Stimulated activated CD4-positive, alpha-beta T cell treated with anti-CD3 and anti-CD28 coated beads, Interleukin-2, amount 100 ng/mL, for 4 hours (primary cell): ENCODE results near the gene ASB18.

Source experiments
- DNase-seq: peaks from one replicate; pipeline ENCODE4 v3.0.0-alpha.2; 2020; ENCODE audit warnings: low read depth

Gene ASB18

DNA sequence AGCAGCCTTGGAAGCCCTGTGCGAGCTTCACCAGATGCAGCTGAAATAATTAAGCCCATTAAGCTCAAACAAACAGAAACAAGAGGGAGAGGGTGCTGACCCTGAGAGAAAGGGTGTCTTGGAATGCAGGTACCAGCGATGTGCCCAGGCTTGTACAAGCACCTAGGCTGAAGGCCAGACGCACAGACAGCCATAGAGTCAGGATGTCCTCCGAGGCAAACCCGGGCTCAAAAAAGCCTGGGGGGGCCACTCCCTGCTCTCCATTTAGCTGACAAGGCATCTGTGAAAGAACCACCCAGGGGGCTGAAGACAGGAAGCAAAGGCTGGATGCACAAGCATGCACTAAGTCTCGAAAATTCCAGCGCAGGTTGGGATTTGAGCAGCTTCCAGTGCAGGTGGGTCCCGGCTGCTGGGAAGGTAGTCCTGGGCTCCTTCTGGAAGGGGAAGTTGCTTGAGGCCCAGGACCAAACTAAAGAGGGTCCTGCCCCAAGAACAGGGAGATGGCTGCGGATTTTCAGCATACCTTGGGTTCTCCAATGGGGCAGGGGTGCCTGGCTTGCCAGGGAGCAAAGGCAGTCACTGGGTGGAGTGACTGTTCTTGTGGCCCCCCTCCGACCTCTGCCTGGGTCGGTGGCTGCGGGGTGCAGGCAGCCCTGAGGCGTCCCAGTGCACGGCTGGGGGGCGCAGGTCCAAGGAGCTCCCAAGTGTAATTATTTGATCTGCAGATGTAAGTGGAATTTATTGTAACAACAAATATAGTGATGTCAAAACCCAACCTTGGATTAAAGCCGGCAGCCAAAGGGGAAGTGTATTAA, 102.0 kb downstream of the ASB18 start:
- DNase-seq: no peak

DNA sequence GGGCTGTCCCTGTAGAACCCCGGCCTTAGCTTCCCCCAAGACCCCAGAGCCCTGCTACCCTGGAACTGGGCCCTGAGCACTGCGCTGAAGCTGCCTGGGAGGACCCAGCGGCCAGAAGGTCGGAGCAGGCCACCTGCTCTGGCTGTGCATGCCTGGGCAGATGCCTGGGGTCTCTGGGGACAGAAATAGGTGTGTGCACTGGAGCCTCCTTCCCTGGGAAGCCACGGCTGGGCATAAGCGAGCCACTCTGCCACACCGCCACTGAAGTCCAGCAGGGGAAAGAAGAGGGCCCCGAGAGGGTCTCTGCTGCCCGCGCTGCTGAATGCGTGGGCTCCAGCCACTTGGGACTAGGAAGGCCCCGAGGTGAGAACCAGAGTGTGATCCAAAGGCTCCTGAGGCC, 102.7 kb downstream of the ASB18 start:
- DNase-seq: no peak

DNA sequence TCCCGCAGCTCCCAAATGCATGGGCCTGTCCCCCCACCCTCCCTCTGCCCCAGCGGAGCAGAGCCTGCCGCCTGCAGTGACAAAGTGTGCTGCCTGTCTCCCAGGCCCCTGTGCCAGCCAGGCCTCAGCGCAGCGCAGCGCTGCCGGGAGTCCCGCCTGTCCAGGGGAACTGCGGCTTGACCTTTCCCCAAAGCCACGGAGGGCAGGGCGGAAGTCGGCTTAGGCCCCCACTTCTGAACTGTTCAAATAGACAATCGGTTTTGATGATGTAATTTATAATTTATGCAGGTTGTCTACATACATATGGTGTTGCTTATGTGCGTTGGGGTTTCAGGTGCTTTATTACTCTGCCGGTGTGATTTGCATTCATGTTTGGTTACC, 103.1 kb downstream of the ASB18 start:
- no peak for DNase-seq

DNA sequence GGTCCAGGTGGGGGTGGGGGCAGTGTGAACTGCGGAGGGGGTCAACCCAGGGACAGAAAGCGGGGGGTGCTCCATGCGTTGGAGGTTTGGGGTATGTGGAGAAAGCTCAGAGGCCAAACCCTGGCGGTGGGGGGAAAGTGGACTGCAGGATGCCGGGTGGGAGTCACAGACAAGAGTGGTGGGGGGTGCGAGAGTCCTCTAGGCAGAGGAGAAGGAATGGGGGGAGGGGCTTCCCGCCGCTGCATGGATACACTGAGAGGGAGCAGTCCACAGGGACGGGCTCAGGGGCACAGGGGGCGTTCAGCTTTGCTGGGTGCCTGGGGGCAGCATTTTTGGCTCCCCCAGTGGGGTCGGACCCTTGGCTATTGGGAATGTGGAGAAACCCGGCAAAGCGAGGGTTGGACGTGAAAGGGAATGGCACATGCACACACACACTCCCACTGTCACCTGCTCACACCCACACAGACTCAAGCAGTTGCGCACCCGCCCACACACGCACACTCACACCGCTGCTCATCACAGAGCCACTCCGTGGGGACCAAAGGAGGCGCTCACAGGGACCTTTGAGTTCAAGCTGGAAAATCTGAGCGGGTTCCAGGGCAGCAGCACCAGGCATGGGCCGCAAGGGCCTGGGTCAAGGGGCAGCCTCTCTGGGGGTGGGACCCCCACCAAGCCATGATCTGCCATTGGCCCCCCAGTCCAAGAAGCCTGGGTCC, 103.7 kb downstream of the ASB18 start:
- no peak for DNase-seq

GRCh38 chr2:236159778-236160170, 104.4 kb downstream of the ASB18 start:
- DNase-seq: no peak

DNA sequence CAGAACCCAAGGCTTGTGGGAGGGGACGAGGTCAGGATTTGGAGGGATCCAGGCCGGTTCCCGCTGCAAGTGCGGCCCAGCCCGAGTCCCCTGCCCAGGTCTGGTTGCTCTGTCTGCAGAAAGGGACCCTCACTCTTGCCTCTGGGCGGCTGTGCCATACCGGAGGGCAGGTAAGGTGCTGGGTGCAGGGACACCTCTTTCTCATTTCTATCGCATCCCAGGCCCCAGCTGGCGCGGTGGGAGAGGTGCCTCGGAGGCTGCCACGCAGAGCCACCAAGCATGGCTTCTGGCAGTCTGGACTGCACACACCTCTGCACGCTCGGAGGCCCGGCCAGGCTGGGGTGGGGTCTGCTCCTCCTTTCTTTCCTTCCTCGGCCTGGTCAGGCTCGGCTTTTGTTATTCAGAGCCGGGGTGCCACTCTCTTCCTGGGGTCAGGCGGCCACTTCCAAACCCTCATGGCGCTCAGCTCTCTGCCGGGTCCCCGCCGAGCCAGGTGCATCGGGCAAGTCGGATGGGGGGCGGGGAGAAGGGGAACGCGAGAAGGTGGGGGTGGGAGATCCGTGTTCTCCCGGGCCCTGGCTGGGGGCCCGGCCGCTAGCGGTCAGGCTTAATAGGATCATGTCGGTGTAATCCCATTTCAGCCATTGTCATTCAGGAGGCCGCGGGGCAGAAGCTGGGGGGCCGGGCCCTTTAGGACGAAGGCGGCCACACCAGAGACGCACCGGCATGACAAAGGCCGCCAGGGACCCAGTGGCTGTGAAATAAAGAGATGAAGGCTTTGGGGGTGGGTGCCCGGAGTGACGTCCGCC, 105.0 kb downstream of the ASB18 start:
- DNase-seq: no peak

DNA sequence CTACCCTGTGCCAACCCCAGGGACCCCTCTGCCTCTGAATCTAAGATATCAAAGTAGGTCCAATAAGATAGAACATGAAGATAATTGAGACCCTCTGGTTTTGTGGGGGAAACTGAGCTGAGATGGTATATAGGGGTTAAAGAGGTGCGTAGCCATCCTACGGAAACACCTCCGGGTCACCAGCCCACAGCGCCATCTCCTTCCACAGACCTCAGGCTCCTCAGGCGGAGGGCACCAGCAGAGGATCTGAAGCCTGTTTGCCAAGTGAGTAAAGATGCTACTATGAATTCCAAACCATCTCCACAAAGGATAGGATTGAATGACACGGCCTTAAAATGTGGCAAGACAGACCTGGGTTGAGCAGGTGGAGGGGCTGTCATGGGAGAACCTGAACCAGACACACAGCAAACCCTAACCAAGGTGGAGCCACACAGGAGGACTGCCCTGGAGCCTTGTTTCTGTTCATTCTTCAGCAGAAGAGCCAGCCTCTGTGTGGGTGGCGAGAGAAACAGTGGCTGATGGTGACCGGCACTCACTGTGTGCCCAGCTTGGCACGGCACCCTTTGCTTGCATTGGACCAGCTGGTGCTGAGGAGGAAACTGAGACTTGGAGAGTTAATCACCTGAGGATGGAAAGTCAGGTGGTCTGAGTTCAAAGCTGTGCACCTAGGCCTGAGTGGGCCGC, 106.2 kb downstream of the ASB18 start:
- DNase-seq: no peak

DNA sequence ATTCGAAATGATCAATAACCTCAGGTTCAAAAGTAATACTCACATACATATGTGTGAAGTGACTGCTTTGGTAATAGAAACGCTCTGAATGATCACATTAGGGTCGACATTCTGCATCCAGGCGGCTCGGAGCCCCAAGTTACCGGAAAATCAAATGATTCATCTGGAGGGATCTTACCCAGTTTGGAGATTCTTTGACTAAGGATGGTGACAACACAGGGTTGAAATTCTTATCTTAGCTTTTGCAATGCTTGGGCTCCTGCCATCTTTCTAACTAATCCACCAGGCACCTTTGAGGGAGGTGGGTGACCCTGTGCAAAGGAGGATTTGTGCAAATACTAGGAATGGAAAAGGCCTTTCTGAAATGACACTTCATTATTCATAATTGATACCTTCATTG, 106.8 kb downstream of the ASB18 start:
- DNase-seq: no peak

DNA sequence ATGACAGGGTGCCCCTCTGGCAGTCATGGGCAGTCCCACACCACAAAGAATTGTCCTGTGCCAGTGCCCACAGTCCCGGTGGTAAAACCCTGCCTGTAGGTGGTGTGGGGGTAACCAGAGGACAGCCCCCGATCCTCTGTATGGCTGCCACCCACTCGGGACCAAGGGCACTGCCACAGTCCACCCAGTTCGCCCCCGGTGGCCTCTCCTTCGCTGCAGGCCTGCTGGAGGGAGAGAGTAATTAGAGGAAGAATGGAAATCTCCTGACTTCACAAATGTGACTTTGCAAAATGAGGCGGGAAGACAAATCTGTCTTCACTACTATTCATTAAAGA, 107.4 kb downstream of the ASB18 start:
- no peak for DNase-seq

DNA sequence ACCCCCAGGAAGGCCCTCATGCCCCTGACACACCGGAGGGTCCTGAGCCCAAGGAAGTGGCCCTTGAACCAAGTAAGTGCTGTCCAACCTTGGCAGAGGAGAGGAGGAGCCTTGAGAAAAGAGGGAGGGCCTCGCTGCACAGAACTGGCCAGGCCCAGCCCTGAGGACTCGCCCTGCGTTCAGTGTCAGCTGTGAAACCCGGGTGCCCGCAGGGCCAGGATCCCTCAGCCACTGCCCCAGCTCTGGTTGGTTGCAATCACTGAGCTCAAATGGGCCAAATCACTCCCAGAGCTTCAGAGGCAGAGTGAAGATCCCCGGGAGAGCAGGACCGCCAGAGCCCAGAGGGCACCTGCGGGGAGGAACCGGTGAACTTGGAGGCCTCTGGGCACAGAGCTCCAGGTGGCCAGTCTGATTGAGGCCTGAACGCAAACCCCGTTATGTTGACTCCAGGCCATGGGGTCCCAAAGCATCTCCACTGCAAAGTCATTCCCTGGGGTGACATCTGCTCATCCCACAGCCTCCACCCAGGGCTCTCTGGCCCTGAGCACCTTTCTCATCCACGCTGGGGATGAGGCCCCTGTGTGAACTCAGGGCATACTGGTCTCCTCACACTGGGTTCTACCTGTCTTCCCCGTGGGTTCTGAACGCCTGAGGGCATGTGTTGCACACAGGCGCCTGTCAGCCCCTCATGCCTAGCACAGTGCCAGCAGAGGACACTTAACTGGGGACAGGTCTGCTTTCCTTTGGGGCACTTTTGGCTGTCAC, 107.9 kb downstream of the ASB18 start:
- no peak for DNase-seq

DNA sequence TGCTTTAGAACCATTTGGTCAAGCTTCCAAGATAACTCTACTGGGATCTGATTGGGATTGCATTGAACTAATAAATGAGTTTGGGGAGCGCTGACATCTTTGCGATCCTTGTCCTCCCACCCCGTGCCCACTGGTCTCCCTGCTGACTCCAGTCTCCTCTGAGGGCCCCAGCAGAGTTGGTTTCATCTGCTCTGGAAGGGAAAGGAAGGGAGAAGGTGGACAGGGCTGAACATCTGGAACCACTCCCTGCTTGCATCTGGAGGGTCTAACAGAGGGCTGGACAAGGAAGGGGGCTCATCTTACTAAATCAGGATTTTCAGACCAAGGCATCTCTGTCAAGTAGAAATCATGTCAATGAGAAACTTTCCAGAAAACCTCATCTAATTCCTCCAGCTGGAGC, 108.8 kb downstream of the ASB18 start:
- DNase-seq: no peak

- no peak for DNase-seq
Measured at GRCh38 chr2:236146436-236146835, 117.8 kb downstream of the ASB18 start.

DNA sequence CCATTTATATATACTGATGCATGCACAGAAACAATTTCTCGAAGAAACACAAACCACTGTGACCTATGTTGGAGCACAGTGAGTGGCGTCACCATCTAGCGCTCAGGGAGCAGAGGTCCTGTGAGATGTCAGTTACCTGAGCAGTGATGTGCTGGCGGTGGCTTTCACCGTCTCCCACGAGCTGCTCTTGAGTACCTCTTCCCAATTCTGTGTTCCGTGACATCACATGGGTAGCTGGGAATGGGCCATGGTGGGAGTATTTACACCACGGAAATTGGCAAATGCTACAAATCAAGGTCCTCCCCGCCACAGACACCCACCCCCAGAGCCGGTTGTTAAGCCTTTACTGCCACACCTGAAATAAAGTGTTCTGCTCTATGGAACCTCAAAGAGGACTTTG, 120.4 kb downstream of the ASB18 start:
- no peak for DNase-seq
